CD4-positive, alpha-beta T cell treated with Interleukin-6 for 4 hours (primary cell): ENCODE measurements around the gene NCS1.

Experiments used
- DNase-seq: peaks from one replicate; pipeline ENCODE4 v3.0.0-alpha.2; 2020; ENCODE audit warnings: mixed read lengths

Gene NCS1

GRCh38 chr9:130149031-130149430 lies 23.2 kb upstream of the NCS1 start:
- no peak for DNase-seq

- no peak for DNase-seq
These were observed 22.4 kb upstream of the NCS1 start for GRCh38 chr9:130149654-130150286.

- DNase-seq: no peak
These were observed 21.3 kb upstream of the NCS1 start for GRCh38 chr9:130150779-130151382.

- no peak for DNase-seq
These were observed 17.4 kb upstream of the NCS1 start for GRCh38 chr9:130154816-130155215.

- no peak for DNase-seq
These were observed 16.6 kb upstream of the NCS1 start for GRCh38 chr9:130155647-130156046.

GRCh38 chr9:130156672-130157071 lies 15.5 kb upstream of the NCS1 start:
- DNase-seq: no peak

- DNase-seq: no peak
These were observed 15.1 kb upstream of the NCS1 start for GRCh38 chr9:130157079-130157478.

- no peak for DNase-seq
These were observed 14.2 kb upstream of the NCS1 start for GRCh38 chr9:130158001-130158400.

GRCh38 chr9:130159057-130159456 lies 13.1 kb upstream of the NCS1 start:
- no peak for DNase-seq

GRCh38 chr9:130159915-130160670 lies 12.1 kb upstream of the NCS1 start:
- DNase-seq: no peak

- no peak for DNase-seq
These were observed 11.2 kb upstream of the NCS1 start for GRCh38 chr9:130160862-130161470.

GRCh38 chr9:130165579-130165978 lies 6.6 kb upstream of the NCS1 start:
- DNase-seq: no peak

- DNase-seq: no peak
These were observed 5.8 kb upstream of the NCS1 start for GRCh38 chr9:130166399-130166798.

- no peak for DNase-seq
These were observed 4.3 kb upstream of the NCS1 start for GRCh38 chr9:130167927-130168326.

GRCh38 chr9:130171226-130172148 lies 717 bp upstream of the NCS1 start:
- DNase-seq: no peak

- peak; percentile 62 for DNase-seq
These were observed 858 bp downstream of the NCS1 start for GRCh38 chr9:130172858-130173665.

- no peak for DNase-seq
These were observed 1.4 kb downstream of the NCS1 start for GRCh38 chr9:130173666-130173983.

GRCh38 chr9:130174025-130174424 lies 1.8 kb downstream of the NCS1 start:
- no peak for DNase-seq

- no peak for DNase-seq
These were observed 2.7 kb downstream of the NCS1 start for GRCh38 chr9:130174920-130175321.

- DNase-seq: no peak
These were observed 3.2 kb downstream of the NCS1 start for GRCh38 chr9:130175355-130175754.

GRCh38 chr9:130176760-130177159 lies 4.6 kb downstream of the NCS1 start:
- no peak for DNase-seq
